GM21360 (cell line): ENCODE data around the gene PSMB4.
"Not testable (repeated sequence)": the region's sequence is repeated elsewhere in the genome, so short reads cannot be mapped to it uniquely, and the experiment has no call there.

Experiments
- ATAC-seq: cut with Tn5 transposase; IDR thresholded peaks from one replicate; pipeline ENCODE4 v1.9.1; 2021; ENCODE audit warnings: mild to moderate bottlenecking, moderate library complexity; ENCODE audit not compliant: unreplicated experiment

The PSMB4 gene

DNA sequence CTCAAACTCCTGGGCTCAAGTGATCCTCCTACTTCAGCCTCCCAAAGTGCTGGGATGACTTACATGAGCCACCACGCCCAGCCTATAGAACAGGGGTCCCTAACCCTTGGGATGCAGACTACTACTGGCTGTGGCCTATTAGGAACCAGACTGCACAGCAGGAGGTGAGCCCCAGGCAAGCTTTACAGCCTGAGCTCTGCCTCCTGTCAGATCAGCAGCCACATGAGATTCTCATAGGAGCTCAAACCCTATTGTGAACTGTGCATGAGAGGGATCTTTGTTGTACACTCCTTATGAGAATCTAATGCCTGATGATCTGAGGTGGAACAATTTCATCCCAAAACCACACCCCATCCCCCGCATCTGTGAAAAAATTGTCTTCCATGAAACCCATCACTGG lies 13.4 kb upstream of the PSMB4 start:
- no peak for ATAC-seq

GRCh38 chr1:151390221-151391078 lies 8.9 kb upstream of the PSMB4 start:
- not testable (repeated sequence) for ATAC-seq

GRCh38 chr1:151391079-151391563 lies 8.3 kb upstream of the PSMB4 start:
- no peak for ATAC-seq

DNA sequence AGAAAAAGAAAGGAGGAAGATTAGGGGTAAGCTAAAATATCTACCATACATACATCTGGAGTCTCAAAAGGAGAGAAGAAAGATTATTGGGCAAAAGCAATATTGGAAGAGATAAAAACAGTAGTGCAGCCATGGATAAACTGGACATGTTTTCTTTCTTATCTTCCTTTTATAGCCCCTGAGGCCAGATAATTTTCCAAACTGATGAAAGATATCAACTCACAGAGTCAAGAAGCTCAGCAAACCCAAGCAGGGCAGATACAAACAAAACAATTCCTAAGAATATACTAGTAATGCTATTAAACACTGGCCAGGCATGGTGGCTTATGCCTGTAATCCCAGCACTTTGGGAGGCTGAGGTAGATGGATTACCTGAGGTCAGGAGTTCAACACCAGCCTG lies 5.8 kb upstream of the PSMB4 start:
- ATAC-seq, result no peak

GRCh38 chr1:151396265-151396664 lies 3.1 kb upstream of the PSMB4 start:
- not testable (repeated sequence) for ATAC-seq

- no peak for ATAC-seq
Observed at GRCh38 chr1:151401125-151401788, 1.9 kb downstream of the PSMB4 start.

- ATAC-seq, result no peak
Observed at GRCh38 chr1:151401860-151402259, 2.5 kb downstream of the PSMB4 start.

DNA sequence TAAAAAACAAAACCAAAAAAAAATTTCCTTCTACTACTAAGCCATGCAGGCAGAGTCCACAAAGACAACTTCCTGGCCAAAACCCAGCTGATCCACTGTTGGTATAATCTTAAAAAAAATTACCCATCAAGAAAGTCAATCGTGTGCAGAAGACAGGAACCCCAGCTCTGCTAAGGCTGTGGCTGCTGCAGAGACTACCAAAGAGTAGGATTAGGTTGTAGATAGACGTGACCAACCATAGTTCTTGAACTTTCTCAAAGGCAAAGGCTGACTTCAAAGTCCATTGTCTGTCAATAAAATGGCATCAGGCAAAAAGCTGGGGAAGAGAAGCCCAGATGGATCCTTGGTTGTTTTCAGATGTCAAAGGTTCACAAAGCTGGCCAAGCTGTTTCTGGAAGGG lies 3.4 kb downstream of the PSMB4 start:
- ATAC-seq, result no peak

DNA sequence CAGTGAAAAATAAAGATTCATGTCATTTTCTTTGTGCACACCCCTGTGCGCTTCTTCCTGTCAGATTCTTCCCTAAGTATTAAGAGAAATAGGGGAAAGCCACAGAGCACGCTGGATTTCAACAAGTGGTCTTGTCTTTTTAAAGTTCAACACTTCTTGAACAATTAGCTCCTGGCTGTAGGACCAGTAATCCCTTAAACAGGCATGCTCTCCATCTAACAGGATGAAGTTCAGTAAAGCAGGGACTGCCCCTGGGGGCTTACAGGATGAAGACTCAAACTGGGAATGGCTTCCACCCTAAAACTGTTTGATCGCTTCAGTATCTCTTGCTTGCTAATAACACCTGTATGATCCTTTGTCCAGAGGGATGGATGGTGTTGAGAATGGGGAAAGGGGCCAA lies 4.2 kb downstream of the PSMB4 start:
- ATAC-seq, result no peak

- no peak for ATAC-seq
Observed at GRCh38 chr1:151405187-151405951, 6.0 kb downstream of the PSMB4 start.

- no peak for ATAC-seq
Observed at GRCh38 chr1:151406176-151406575, 6.8 kb downstream of the PSMB4 start.

- no peak for ATAC-seq
Observed at GRCh38 chr1:151407304-151407703, 7.9 kb downstream of the PSMB4 start.

- no peak for ATAC-seq
Observed at GRCh38 chr1:151408891-151409290, 9.5 kb downstream of the PSMB4 start.

DNA sequence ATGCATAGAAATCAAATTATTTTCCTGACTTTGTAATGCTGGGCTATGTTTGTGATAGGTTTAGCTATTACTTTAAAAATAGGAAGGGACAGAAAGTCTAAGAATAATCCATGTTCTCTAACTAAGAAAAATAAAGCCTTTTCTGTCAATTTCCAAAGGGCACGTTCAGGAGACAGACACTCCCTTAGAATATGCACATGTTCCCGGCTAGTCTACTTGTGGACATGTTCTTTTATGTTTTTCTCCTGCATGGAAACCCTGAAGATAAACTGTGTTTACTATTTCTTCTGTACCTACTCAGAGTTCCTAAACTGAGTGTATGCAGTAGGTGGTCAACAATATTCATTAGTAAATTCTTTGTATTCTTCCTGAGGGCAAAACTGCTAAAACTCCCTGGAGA lies 12.5 kb downstream of the PSMB4 start:
- no peak for ATAC-seq

GRCh38 chr1:151416231-151416630 lies 16.9 kb downstream of the PSMB4 start:
- no peak for ATAC-seq

DNA sequence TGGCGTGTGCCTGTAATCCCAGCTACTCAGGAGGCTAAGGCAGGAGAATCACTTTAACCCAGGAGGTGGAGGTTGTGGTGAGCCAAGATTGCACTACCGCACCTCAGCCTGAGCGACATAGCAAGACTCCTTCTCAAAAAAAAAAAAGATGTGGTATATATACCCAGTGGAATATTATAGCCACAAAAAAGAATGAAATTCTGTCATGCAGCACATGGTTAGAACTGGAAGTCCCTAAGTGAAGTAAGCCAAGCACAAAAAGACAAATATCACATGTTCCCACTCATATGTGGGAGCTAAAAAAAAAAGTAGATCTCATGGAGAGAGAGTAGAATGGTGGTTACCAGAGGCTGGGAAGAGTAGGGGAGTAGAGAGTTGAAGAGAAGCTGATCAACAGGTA lies 18.7 kb downstream of the PSMB4 start:
- ATAC-seq, result no peak

GRCh38 chr1:151419819-151420218 lies 20.4 kb downstream of the PSMB4 start:
- no peak for ATAC-seq

DNA sequence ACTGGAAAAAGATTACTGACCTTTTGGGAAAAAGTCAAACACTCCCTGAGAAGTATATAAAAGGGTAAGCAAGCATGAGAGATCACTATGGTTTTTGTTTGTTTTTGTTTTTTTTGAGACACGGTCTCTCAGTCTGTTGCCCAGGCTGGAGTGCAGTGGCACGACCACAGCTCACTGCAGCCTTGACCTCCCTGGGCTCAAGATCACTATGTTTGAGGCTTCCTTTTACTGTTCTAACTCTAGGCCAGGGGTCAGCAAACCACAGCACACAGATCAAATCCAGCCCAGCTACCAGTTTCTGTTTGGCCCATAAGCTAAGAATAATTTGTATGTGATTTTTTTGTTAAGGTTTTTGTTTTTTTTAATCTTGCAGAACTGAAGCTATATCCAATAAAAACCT lies 25.7 kb downstream of the PSMB4 start:
- ATAC-seq, result no peak

GRCh38 chr1:151428068-151428467 lies 28.7 kb downstream of the PSMB4 start:
- ATAC-seq, result no peak

DNA sequence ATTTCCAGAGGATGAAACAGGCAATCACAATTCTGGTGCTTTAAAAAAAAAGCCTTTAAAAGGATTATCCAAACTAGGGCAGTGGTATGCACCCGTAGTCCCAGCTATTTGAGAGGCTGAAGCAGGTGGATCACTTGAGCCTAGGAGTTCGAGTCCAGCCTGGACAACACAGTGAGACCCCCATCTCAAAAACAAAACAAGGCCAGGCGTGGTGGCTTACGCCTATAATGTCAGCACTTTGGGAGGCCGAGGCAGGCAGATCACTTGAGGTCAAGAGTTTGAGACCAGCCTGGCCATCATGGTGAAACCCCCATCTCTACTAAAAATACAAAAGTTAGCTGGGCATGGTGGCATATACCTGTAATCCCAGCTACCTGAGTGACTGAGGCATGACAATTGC lies 34.5 kb downstream of the PSMB4 start:
- ATAC-seq, result not testable (repeated sequence)

- no peak for ATAC-seq
Observed at GRCh38 chr1:151435174-151435573, 35.8 kb downstream of the PSMB4 start.
